ENCODE results near the gene HAPSTR1. TPM values are rescaled to one million over a fixed set of nuclear protein-coding genes. Genes with fewer than 3 reads are reported as not detected.
A peak's percentile ranks its signal among the peaks of the same experiment; 100 is the strongest.

Gene HAPSTR1
- total and polyA plus RNA-seq, 2 of the 13 experiments (the other 11 are each of a cell fraction or from before 2014, with no cell fraction given) = 25.2 to 83.2 TPM

GRCh38 chr16:9048302-9048700 lies 43.1 kb upstream of the HAPSTR1 start (continued):
- TF ChIP-seq ZBTB8A (CRISPR knock-in tag; IDR thresholded peaks at IDR 0.05; ENCODE audit: borderline replicate concordance, low read depth) (no peak), LRRFIP1 (CRISPR knock-in tag; conservative IDR thresholded peaks at IDR 0.05) (0 out of 2 replicates have a peak, but pooled peaks have one; percentile 3), TOE1 (CRISPR knock-in tag; IDR thresholded peaks at IDR 0.05) (no peak), HNF1B (CRISPR knock-in tag; IDR thresholded peaks at IDR 0.05) (no peak), ZNF761 (CRISPR knock-in tag; conservative IDR thresholded peaks at IDR 0.05) (no peak), ZNF629 (CRISPR knock-in tag; conservative IDR thresholded peaks at IDR 0.05) (0 out of 2 replicates have a peak, but pooled peaks have one; percentile 4), HMGXB3 (CRISPR knock-in tag; IDR thresholded peaks at IDR 0.05; ENCODE audit: borderline replicate concordance) (no peak), ZNF318 (CRISPR knock-in tag; IDR thresholded peaks at IDR 0.05) (no peak), ZNF567 (CRISPR knock-in tag; IDR thresholded peaks at IDR 0.05; ENCODE audit: borderline replicate concordance) (0 out of 2 replicates have a peak, but pooled peaks have one; percentile 6), FOXO1 (CRISPR knock-in tag; IDR thresholded peaks at IDR 0.05) (no peak), ZNF160 (CRISPR knock-in tag; IDR thresholded peaks at IDR 0.05) (no peak), SNAPC5 (CRISPR knock-in tag; IDR thresholded peaks at IDR 0.05; ENCODE audit: borderline replicate concordance) (no peak)
